ENCODE data around the gene TCN1.

DNA sequence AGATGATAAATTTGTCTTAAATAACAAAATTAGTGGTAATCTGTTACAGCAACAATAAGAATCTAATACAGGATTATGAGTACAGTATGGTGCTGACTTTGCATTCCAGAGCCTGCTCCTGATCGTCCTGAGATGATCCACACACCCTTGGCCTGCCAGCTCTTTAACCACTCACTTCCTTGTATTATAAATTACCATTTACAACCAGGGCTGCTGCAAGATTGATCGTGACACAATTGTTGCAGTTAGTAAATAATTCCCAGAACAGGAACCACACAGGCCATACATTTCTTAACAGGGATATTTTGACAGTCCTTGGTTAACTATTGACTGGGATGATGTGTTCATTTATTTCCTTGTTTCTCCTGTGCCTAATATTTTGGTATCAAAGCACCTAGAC lies 17.2 kb downstream of the TCN1 start:
- TF ChIP-seq, protein P1, sequence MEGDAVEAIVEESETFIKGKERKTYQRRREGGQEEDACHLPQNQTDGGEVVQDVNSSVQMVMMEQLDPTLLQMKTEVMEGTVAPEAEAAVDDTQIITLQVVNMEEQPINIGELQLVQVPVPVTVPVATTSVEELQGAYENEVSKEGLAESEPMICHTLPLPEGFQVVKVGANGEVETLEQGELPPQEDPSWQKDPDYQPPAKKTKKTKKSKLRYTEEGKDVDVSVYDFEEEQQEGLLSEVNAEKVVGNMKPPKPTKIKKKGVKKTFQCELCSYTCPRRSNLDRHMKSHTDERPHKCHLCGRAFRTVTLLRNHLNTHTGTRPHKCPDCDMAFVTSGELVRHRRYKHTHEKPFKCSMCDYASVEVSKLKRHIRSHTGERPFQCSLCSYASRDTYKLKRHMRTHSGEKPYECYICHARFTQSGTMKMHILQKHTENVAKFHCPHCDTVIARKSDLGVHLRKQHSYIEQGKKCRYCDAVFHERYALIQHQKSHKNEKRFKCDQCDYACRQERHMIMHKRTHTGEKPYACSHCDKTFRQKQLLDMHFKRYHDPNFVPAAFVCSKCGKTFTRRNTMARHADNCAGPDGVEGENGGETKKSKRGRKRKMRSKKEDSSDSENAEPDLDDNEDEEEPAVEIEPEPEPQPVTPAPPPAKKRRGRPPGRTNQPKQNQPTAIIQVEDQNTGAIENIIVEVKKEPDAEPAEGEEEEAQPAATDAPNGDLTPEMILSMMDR (IDR thresholded peaks at IDR 0.05), result no peak
- no peak for TF ChIP-seq POLR2A (IDR thresholded peaks at IDR 0.05)
